Hepatocyte (in vitro differentiated cells): ENCODE results near the gene KIF25.

Source experiments
- EZH2 ChIP-seq: fragments of 200-600 bp; sonication (generic); IDR thresholded peaks from 2 replicates; pipeline ENCODE4 v1.6.1; 2016; ENCODE audit warnings: antibody characterized with exemption, mild to moderate bottlenecking, borderline replicate concordance
- EZH2phosphoT487 ChIP-seq: fragments of 200-600 bp; sonication (generic); IDR thresholded peaks from one replicate; pipeline ENCODE4 v1.6.1; 2018; ENCODE audit warnings: antibody characterized with exemption, mild to moderate bottlenecking, low read depth, moderate library complexity; ENCODE audit not compliant: unreplicated experiment, severe bottlenecking
- TF ChIP-seq, protein P1 (sequence below): fragments of 200-600 bp; sonication (generic); IDR thresholded peaks from 2 replicates; pipeline ENCODE4 v1.5.1; 2016; ENCODE audit warnings: antibody characterized with exemption, mild to moderate bottlenecking; ENCODE audit not compliant: poor library complexity

DNA sequence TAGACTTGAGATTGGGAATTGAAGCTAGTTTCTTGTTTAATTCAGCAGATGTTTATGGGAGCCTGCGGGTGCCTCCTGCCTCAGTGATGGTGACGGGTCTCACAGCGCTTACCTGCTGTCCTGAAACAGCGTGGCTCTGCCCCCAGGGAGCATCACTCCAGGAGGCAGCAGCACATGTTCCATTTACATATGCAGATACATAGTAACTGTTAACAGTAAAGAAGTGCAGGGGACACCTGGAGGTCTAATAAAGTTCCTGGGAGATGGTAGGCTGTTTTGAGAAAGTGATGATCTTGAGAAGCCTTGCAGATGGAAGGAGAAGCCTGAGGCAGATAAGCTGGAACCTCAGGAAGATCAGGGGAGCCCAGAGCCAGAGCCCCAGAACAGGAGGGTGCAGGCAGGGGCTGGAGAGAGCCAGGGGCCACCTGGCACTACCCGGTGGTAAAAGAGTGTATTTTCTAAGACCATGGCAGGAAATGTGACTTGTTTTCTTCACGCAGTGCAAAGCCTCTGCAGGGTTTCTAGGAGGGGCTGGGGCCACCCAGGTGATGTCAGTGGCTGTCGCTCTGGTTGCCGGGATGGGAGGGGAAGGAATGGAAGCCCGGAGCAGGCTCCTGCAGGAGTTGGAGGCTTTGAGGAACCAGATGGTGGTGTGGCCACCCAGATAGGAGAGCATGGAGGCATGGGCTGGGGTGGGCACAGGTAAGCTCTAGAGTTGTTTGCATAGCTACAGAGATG is 24.2 kb upstream of the KIF25 start:
- TF ChIP-seq, protein P1, sequence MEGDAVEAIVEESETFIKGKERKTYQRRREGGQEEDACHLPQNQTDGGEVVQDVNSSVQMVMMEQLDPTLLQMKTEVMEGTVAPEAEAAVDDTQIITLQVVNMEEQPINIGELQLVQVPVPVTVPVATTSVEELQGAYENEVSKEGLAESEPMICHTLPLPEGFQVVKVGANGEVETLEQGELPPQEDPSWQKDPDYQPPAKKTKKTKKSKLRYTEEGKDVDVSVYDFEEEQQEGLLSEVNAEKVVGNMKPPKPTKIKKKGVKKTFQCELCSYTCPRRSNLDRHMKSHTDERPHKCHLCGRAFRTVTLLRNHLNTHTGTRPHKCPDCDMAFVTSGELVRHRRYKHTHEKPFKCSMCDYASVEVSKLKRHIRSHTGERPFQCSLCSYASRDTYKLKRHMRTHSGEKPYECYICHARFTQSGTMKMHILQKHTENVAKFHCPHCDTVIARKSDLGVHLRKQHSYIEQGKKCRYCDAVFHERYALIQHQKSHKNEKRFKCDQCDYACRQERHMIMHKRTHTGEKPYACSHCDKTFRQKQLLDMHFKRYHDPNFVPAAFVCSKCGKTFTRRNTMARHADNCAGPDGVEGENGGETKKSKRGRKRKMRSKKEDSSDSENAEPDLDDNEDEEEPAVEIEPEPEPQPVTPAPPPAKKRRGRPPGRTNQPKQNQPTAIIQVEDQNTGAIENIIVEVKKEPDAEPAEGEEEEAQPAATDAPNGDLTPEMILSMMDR = no peak
- TF ChIP-seq EZH2 (no peak), EZH2phosphoT487 (no peak)
